CD4-positive, alpha-beta T cell treated with Interleukin-1 beta for 1 hour (primary cell): Measurements from ENCODE around the gene TOR1AIP2.
"Not testable (repeated sequence)": the region's sequence is repeated elsewhere in the genome, so short reads cannot be mapped to it uniquely, and the experiment has no call there.

Experiments
- DNase-seq, 2 donors: peaks; one replicate each; pipeline ENCODE4 v3.0.0-alpha.2; 2020 to 2022

The TOR1AIP2 gene

GRCh38 chr1:179805291-179806195, 72.1 kb downstream of the TOR1AIP2 start:
- DNase-seq, result no peak

DNA sequence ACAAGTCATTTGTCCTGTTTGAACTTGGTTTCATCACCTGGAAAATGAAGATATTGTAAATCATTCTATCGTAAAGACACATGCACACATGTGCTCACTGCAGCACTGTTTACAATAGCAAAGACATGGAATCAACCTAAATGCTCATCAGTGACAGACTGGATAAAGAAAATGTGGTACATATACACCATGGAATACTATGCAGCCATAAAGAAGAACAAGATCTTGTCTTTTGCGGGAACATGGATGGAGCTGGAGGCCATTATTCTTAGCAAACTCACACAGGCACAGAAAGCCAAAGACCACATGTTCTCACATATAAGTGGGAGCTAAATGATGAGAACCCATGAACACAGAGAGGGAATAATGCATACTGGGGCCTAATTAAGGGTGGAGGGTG, 73.2 kb downstream of the TOR1AIP2 start:
- DNase-seq, result not testable (repeated sequence)

DNA sequence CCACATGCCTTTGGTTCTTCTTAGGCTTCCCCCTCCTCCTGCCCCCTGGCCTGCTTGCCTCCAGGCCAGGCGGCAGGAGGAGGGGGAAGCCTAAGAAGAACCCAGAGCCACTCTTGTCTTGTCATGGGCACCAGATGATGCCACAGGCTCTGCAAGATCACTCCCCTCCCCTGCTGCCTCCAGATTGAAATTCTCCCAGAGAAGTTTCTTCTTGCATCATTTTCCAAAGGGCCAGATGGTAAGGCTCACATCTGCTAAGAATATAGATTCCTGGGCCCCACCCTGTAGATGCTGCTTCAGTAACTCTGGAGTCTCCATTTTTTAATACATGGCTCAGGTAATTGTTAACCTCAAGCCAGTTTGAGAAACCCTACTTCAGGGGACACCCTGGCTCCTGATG, 73.7 kb downstream of the TOR1AIP2 start:
- no peak for DNase-seq

GRCh38 chr1:179803104-179803503, 74.5 kb downstream of the TOR1AIP2 start:
- no peak for DNase-seq

- DNase-seq, result no peak
These were observed 77.1 kb downstream of the TOR1AIP2 start for GRCh38 chr1:179800481-179800880.

- DNase-seq, result no peak
These were observed 78.6 kb downstream of the TOR1AIP2 start for GRCh38 chr1:179798864-179799516.

DNA sequence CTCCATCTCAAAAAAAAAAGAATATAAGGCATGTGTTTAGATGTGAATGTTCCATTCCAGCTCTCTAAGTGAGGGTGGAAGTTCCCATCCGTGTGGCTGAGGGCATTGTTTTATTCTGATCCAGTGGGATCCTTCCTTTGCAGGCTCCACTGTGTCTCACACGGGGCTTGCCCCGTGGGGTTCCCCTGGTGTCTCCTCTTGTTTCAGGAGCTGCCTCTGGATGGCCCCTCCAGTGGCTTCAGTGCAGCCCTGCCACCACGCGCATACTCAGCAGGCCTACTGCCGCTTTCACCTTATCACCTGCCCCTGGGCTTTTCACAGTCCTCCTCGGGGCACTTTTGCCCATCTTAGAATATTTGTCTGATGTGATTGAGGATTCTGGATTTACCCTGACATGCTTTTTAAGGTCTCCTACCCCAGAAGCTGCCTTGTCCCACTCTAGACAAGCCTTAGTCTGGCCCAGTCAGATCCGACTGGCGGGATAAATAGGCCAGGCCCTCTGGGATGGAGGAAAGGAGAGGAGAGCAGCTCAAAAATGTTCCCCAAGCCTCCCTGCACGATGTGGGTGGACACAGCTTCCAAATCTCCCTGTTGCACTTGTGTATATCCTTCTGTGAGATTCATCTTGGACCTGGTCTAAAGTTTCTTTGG, 79.3 kb downstream of the TOR1AIP2 start:
- no peak for DNase-seq

GRCh38 chr1:179794669-179795068, 82.9 kb downstream of the TOR1AIP2 start:
- DNase-seq, result no peak

DNA sequence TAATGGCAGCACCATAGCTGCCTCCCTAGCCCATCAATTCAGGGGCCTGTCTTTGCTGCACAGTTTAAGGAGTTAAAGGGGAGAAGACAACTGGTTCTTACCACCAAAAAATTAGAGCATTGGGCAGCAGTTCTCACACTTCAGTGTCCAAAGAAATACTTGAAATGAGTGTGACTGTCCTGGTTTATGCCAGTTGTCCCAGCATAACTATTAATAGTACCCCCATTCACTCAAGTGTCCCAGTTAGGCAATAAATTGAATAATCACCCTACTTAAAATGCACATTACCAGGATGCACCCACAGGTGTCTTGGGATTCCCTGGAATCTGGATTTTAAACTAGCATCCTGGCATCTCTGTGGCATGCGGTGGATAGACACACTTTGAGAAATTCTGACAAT, 83.5 kb downstream of the TOR1AIP2 start:
- no peak for DNase-seq

GRCh38 chr1:179793281-179793680, 84.3 kb downstream of the TOR1AIP2 start:
- no peak for DNase-seq
